Prostate gland (tissue), 2 donors: ENCODE measurements around the gene DOK4.

ENCODE experiments used
- POLR2A ChIP-seq: fragments of 450-650 bp; IDR thresholded peaks from one replicate; pipeline ENCODE4 v1.6.1; 2016; ENCODE audit warnings: antibody characterized with exemption, mild to moderate bottlenecking
- POLR2AphosphoS5 ChIP-seq: sonication (generic); formaldehyde crosslinking; IDR thresholded peaks from one replicate; pipeline ENCODE4 v1.6.1; 2017; ENCODE audit warnings: antibody characterized with exemption
- TF ChIP-seq, protein P1 (sequence below), 4 experiments: fragments of 200-600 bp in 2 of 4; fragments of 450-650 bp in 2 of 4; sonication (generic) in 2 of 4; IDR thresholded peaks; 1 replicate in 3 of 4; 2 replicates in 1 of 4; pipeline ENCODE4 v1.5.1; 2016 to 2019; ENCODE audit warnings: antibody characterized with exemption in 4 of 4, mild to moderate bottlenecking in 2 of 4, moderate library complexity in 2 of 4

DNA sequence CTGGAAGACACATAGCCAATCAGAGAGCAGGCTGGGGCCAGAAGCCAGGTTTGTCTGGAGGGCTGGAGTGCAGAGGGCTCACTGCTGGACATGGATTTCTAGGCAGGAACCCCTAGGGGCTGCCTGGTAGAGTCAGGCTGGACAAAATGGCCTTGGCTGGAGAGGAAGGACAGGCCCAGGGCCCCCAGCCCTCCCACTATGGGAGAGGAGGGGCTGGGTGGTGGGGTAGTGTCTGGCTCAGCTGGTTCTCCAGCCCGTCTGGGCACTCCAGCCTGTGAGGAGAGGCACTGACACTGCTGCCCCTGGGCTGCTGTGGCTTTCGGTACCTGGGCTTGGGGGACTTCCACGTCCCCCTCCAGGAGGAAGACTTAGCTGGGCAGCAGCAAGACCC is 21.7 kb upstream of the DOK4 start:
- TF ChIP-seq POLR2A = no peak
- TF ChIP-seq, protein P1, sequence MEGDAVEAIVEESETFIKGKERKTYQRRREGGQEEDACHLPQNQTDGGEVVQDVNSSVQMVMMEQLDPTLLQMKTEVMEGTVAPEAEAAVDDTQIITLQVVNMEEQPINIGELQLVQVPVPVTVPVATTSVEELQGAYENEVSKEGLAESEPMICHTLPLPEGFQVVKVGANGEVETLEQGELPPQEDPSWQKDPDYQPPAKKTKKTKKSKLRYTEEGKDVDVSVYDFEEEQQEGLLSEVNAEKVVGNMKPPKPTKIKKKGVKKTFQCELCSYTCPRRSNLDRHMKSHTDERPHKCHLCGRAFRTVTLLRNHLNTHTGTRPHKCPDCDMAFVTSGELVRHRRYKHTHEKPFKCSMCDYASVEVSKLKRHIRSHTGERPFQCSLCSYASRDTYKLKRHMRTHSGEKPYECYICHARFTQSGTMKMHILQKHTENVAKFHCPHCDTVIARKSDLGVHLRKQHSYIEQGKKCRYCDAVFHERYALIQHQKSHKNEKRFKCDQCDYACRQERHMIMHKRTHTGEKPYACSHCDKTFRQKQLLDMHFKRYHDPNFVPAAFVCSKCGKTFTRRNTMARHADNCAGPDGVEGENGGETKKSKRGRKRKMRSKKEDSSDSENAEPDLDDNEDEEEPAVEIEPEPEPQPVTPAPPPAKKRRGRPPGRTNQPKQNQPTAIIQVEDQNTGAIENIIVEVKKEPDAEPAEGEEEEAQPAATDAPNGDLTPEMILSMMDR (IDR thresholded peaks at IDR 0.05) = no peak
- TF ChIP-seq POLR2AphosphoS5 = no peak
